HG02623 (cell line): ENCODE results near the gene ALPK1.
"Not testable (repeated sequence)": the region's sequence is repeated elsewhere in the genome, so short reads cannot be mapped to it uniquely, and the experiment has no call there.

ENCODE experiments used
- ATAC-seq: cut with Tn5 transposase; IDR thresholded peaks from one replicate; pipeline ENCODE4 v1.9.1; 2021; ENCODE audit warnings: moderate library complexity; ENCODE audit not compliant: unreplicated experiment

ALPK1 gene

DNA sequence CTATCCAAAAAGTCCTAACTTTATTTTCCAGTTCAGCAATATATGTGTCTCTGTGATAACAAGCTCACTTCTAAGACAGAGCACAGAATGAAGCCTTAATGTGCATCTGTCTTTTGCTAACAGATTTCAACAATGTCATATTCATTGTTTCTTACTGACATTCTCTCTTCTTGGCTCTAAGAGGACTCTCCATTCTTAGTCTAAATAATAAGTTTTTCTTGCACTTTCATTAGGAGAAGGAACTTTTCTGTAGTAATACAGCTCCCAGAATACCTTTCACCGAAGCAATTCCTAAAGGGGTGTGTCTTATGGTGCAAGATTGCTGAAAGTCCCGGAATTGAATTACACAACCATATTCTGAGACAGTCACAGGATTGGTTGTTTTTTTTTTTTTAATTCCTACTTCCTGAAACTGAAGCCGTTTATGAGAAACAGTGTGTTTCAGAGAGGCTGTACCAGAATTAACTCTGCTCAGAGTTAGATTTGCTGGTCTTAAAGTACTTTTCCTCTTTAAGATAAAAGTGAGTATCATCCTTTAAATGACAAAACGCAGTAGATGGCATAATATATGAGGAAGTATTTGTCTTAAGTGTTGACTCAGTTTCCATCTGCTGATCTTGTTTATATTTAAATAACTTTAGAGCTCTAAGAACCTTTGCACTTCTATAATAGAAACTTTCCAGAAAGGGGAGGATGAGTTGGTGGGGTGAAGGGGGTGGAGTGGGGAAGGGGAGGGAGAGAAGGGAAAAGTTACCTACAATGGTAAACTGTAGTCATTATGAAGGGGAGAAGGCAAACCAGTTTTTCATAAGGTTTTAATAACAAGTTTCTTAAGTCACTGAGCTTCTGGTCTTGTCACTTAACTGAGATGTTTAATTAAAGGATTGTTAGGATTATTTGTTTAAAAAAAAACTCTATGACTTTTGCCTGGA is at the start of gene ALPK1:
TSS of gene ALPK1 (plus strand) at position 421 of the 932 bp plus-strand sequence.
- peak; percentile 85 for ATAC-seq

DNA sequence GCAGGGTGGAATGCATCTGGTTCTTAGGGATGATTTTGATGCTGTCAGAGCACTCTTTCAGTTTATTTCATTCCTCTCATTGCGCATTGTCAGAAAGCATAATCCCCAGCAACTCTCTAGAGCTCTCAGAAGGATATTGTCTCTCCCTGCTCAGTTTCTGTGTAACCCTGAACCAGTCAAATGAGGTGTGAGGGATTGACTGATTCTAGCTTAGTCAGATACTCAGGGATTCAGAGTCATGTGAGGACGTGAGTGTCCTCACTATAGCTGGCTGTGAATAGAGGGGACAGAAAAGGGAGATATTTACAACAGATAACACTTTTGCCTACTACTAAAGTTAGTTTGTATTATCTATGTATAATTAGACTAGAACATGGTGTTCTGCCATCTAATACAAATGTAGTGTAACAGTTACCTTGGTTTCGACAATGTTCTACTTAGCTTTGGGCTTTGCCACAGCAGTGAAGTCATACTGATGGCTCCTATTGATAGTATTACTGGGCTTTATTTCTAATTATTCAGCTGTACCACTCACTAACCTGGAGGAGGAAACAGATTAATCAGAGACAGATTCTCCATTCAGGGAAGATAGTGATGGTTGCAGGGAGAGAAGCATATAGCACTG is 46.0 kb upstream of the ALPK1 start:
- no peak for ATAC-seq

DNA sequence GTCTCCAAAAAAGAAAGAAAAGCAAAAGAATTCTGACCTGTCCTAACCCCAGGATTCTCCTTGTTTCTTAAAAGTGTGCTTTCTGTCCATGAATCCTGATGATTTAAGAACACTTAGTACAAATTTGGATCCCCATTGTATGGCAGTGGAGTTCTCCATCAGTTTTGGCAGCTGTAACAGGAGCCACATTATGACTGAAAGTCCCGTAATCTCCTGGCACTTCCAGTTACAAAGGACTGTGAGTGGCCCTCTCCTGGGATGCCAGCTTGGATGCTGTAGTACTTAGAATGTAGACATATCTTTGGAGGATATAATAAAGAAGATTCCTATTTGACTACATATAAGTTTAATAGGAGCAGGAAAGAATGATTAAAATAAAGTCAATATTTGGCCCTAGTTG is 44.9 kb upstream of the ALPK1 start:
- ATAC-seq = no peak

DNA sequence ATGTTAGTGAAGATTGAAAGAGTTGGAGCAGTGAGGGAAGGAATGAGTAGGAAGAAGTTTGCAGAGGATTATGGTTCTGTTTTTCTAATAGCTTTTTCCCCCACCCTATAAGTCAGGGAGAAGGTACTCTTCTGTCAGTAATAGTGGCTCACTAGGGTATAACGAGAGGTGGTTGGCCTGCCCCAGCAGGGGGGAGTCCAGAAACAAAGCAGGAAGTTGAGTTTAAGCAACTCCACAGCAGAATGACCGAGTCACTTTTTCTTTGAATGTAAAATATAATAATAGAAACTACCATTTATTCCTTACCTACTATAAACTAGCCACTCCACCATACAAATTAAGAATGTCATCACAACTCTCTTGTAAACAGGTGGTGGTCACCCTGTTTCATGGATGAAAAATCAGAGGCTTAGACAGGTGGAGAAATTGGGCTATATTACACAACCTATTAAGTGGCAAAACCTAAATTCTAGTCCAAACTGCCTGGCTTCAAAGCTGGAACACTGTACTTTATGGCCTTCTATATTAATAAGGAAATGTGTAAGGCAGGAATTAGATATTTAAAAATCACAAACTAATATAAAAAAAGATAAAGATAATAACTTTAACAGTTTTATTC is 43.7 kb upstream of the ALPK1 start:
- peak; percentile 95 for ATAC-seq

DNA sequence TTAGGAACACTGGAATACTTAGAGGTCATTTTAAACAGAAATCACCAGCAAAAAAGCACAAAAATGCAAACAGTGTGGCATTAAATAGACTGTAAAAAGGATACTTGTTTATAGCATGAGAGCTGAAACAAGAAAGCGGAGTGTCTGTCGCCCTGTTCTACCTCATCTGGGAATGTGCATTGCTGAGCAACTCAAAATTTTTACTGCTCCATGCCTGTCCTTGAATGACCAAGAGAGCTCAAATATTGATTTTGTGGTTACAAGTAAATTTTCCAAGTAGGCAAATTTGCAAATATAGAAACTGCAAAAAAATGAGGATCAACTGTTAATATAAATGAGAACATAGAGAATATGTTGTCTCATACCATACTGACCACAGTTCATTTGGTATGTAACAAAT is 40.1 kb upstream of the ALPK1 start:
- no peak for ATAC-seq

DNA sequence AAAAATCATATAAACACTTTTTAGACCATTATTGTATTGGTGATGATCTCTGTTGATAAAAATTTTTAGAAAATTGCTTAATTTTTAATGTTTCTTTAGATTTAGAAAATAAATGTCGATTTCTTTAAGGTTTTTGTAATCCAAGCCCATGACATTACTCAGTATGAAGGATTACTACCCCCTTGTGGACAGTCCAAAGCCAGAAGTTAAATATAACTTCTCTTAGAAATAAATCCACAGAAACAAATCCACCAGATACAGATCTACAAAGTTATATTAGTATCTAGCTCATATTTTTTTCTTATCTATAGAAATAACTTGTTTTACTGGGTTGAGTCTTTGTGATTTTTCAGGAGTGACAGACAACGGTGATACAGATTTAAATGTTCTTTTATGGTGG is 30.3 kb upstream of the ALPK1 start:
- ATAC-seq = no peak

DNA sequence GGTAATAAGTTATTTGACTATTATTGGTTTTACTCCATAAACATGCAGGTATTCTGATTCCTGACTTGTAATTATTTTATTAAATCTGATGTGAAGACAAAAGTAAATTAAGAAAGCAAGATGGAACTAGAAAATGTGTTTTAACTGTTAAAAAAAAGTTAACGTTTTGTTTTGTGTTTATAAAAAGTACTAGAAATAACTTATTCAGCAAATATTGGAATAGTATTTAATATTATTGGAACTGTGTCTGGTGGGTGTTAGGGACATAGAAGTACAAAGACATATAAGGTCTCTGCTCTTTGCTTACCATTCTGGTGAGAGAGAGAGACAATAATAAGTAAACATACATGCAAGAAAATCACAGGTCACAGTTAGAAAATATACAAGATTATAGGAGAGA is 27.1 kb upstream of the ALPK1 start:
- no peak for ATAC-seq

DNA sequence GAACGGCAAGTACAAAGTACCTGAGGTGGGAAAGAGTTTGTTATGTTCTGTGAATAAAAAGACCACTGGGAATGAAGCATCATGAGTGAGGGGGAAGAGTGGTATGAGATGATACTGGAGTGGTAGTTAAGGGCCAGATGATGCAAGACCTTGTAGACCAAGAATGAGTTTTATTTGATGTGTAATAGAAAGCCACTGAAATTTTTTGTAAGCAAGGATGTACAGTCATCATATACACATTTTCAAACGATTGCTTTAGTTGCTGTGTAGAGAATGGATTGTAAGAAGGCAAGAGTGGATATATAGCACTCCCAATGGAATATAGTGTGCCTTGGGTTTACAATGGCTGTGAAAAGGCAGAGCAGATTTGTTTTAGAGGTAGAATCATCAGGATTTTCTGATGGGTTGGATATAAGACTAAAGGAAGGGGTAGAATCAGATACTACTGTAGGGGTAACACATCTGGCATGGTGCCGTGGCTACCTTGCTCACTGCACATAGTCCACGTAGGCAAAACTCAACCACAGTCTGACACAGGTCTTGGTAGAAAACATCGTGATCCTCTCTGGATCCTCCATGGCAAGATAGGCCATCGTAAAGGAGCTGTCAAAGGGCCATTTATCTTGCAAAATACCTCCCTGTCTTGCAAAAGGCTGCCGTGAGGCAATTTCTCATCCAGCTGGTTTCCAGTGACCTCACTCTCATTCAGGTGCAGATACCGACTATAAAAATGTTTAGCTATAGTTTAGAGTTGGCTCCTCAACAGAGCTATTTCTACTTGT is 26.3 kb upstream of the ALPK1 start:
- no peak for ATAC-seq

DNA sequence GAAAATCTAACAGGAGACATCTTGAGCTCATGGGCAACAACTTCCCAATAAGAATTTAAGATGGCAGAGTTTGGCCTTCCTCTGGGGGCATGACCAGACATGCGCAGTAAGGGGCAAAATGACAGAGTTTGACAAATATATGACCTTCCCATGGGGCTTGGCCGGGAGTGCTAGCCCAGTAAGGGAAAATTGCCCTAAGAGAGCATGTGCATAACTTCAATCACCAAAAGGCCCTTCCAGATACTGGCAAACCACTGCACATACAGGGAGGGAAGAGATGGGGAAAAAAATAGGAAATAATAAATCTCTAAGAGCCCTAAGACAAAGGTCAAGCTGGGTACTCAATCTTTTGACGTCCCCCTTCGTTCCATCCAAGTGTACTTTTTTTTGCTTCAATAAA is 24.9 kb upstream of the ALPK1 start:
- no peak for ATAC-seq

DNA sequence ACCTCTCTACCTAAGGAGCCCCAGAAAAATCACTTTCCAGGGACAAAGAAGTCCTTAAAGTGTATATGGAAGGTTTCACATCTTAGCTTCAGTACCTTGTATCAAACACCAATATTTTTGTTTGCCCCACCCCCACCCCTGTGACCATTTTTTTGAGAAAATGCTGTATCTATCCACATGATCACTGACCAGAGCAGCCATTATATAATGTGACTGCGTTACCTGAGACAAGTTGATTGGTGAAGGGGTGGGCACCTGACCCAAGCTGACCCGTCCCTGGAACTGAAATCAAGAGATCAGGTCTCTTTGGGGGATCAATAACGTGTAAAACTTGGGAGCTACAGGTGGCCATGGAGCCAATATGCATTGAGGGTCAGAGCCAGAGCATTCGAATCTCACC is 22.2 kb upstream of the ALPK1 start:
- ATAC-seq = no peak

DNA sequence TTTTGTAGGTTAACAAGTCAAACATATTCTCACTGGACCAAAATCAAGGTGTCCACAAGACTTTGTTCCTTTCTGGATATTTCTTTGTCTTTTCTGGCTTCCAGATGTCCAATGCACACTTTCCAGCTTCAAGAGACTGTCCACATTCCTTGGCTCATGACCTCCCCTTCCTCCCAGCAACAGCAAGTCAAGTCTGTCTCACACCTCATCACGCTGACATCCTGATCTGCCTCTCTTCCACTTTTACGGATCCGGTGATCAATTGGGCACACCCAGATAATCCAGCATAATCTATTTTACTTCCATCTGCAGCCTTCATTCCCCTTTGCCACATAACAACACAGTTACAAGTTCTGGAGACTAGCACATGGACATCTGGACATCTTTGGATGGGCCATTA is 21.1 kb upstream of the ALPK1 start:
- no peak for ATAC-seq

DNA sequence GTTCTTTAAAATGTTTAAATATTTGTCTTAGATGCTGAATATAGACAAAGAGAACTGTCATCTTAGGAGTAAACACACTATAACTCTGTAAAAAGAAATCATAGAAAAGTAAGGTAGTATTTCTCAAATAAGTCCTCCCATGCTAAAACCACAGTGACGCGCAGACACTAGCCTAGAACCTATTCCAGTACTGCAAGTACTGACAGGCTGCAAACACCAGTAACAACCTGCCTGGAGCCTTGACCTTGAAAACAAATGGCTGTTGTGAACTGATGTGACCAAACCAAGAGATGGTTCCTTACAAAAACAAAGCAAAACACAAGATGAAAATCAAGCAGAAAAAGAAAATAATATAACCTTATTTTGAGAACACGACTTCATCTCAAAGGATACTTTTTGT is 19.9 kb upstream of the ALPK1 start:
- ATAC-seq = no peak

DNA sequence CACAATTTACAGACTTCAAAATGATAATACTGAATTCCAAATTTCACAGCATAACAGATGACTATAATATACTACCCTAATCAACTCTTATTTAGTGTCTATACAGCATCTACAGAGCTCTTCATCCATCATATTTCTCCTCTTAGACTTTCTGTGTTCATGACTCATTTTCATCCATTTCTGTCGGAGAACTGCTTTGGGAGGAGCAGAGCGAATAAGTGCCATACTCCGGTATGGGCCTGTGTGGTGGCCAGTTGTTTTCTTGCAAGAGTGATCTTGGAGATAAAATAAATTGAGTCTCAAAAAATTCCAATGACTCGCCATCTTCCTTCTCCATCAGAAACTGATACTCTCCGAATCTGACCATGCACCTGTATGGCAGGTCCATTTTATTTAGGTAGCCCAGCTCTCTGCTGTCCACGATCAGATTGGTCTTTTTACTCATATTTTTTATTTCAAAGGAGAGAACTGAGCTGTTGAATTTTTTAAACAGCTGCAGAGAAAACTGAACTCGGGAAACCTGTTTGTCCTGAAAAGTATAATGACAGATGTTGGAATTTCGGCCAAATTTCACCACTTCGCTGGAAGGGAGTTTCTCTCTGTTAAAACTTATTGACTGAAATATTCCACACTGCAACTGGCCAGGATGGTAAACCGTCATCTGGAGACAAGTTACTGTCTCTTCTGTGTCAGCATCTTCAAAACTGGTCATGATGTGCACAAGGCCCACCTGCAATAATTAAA is 19.3 kb upstream of the ALPK1 start:
- no peak for ATAC-seq

DNA sequence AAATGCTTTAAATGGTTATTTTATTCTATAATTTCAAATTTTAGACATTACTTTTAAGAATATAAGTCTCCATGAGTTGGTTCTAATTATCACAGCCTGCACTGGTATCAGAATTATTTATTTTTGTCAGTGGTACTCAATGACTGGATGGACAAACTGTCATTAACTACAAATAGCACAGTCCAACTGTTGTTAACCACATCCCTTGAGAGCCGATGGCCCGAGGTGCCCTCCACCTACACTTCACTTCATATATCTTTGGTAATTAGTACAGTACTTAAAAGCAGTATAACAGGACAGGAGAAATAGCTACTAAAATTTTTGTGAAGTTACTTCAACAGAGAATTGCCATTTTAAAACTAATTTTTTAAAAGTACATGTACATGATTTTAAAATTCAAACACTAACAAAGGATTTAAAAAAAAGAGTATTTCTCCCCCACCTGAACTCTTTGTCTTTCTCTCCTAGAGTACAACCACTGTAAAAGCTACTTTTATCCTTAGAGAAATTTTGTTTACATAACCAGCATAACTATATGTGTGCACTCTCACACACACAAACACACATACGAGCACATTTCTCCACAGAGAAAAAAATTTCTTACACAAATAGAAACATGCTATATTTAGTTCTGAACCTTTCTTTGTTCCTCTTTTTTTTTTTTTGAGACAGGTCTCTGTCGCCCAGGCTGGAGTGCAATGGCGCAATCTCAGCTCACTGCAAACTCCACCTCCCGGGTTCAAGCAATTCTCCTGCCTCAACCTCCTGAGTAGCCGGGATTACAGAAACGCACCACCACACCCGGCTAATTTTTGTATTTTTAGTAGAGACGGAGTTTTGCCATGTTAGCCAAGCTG is 17.9 kb upstream of the ALPK1 start:
- peak; percentile 55 for ATAC-seq

DNA sequence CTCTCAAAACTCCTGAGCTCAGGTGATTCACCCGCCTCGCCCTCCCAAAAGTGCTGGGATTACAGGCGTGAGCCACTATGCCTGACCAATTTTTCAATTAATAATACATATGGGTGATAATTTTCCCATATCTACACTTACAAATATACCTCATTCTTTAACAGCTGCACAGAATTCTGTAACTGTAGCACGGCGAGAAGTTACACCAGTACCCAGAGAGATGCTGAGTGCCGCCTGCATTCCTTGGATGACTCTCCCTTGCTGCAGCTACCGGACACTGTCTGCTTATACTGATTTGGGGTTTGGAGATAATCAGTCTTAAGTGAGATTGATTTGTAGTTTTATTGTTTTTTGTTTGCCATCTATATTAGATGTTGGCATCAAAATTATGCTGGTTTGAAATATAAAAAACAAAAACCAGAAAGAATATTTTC is 17.3 kb upstream of the ALPK1 start:
- ATAC-seq = peak; percentile 12

DNA sequence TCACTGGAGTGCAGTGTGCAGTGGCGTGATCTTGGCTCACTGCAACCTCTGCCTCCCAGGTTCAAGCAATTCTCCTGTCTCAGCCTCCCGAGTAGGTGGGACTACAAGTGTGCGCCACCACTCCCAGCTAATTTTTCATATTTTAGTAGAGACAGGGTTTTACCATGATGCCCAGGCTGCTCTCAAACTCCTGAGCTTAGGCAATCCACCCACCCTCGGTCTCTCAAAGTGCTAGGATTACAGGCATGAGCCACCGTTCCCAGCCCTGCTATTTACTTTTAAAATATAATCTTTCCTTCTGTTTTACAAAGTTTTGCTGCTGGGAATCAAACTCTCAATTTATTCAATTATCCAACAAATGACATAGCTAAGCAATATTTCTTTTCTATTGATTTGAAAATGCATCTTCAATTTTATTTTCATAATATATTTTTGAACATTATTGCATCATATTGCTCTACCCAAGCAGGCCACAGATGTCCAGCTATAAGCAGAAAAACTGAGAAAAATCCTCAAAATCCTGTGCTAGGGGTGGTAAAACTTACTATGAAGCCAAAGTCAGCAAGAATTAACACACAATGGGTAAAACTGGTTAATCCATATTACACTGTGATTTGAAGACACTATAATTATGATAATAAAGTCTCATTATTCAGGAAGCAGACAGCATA is 16.6 kb upstream of the ALPK1 start:
- no peak for ATAC-seq

DNA sequence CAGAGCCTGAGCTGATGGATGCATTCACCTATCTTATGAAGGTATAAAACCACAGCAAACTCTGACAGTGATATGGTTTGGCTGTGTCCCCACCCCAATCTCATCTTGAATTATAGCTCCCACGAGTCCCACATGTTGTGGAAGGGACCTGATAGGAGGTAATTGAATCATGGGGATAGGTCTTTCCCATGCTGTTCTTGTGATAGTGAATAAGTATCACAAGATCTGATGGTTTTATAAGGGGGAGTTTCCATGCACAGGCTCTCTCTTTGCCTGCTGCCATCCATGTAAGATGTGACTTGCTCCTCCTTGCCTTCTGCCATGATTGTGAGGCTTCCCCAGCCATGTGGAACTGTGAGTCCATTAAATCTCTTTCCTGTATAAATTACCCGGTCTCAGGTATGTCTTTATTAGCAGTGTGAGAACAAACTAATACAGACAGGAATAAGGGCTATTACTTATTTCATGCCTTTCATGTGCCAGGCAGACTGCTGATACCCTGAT is 15.2 kb upstream of the ALPK1 start:
- ATAC-seq = not testable (repeated sequence)

DNA sequence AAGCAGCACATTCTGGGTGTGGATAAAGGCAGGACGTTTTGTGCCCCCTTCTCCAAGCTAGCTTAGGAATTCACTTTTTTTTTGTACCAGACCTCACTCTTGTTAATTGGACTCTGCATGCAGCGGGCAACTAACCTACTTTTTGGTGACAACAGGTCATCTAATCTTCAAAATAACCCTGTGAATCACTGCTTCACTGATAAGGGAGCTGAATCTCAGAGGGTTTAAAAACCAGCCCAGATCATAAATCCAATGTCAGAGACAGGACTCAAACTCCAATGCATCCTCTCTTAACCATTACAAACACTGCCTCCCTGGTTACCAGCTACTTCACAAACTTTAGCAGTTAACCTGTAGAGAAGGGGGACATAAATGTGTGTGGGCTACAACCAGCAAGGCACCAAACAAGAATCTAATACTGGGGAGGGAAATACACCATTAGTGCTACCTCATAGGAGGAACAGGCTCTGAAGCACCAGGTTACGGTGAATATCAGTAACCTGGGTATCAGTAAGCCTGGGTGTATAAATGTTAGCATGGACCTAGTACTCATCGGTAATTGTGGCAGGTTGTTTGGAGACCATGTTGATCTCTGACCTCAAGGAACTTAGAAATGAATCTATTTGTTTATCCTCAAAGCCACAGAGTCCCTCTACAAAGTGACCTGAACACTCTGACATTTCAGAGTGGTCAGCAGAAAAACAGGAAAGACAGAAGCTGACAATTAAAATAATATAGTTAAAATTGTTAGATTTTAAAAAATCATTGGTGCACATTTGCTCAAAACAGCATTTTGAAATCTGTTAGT is 14.1 kb upstream of the ALPK1 start:
- no peak for ATAC-seq
